HG02870 (cell line): ENCODE data around the gene CTSW.
"Not testable (repeated sequence)": the region's sequence is repeated elsewhere in the genome, so short reads cannot be mapped to it uniquely, and the experiment has no call there.

Experiments
- ATAC-seq: cut with Tn5 transposase; IDR thresholded peaks from one replicate; pipeline ENCODE4 v1.9.1; 2021; ENCODE audit warnings: mild to moderate bottlenecking, moderate library complexity; ENCODE audit not compliant: unreplicated experiment

The CTSW gene

GRCh38 chr11:65885808-65886536 is 6.3 kb downstream of the CTSW start:
- no peak for ATAC-seq

GRCh38 chr11:65886826-65887722 is 7.4 kb downstream of the CTSW start:
- ATAC-seq, result no peak

GRCh38 chr11:65887723-65888162 is 8.1 kb downstream of the CTSW start:
- ATAC-seq, result no peak

- ATAC-seq, result peak; percentile 41
Measured at GRCh38 chr11:65888163-65888814, 8.7 kb downstream of the CTSW start, which contains the start of gene FIBP. FIBP (minus strand) TSS chr11:65888471; CDS start chr11:65888418, 53 bp downstream.

GRCh38 chr11:65890324-65891218 is 10.9 kb downstream of the CTSW start, which contains the start of gene CCDC85B:
CCDC85B (plus strand) TSS chr11:65890673; CDS start chr11:65890784, 111 bp downstream.
- peak; percentile 51 for ATAC-seq

GRCh38 chr11:65891219-65892136 is 11.8 kb downstream of the CTSW start:
- ATAC-seq, result no peak

- ATAC-seq, result not testable (repeated sequence)
Measured at GRCh38 chr11:65892137-65892540, 12.5 kb downstream of the CTSW start.

- no peak for ATAC-seq
Measured at GRCh38 chr11:65892661-65893317, 13.2 kb downstream of the CTSW start.

- no peak for ATAC-seq
Measured at GRCh38 chr11:65894034-65894591, 14.5 kb downstream of the CTSW start.

- ATAC-seq, result no peak
Measured at GRCh38 chr11:65895482-65895981, 15.9 kb downstream of the CTSW start.

GRCh38 chr11:65896034-65896999 is 16.7 kb downstream of the CTSW start:
- ATAC-seq, result no peak

- no peak for ATAC-seq
Measured at GRCh38 chr11:65897020-65897471, 17.4 kb downstream of the CTSW start.

GRCh38 chr11:65898656-65899355 is 19.2 kb downstream of the CTSW start:
- ATAC-seq, result no peak

- ATAC-seq, result no peak
Measured at GRCh38 chr11:65899356-65900124, 19.9 kb downstream of the CTSW start.

GRCh38 chr11:65900125-65900898 is 20.7 kb downstream of the CTSW start, which contains the start of gene FOSL1:
FOSL1 (minus strand) TSS chr11:65900388; CDS start chr11:65900339, 49 bp downstream.
- peak; percentile 76 for ATAC-seq
